Mesenteric fat pad (tissue), 1 donor: ENCODE data around the gene KCNN3. TPM values are rescaled to one million over a fixed set of nuclear protein-coding genes. Genes with fewer than 3 reads are reported as not detected.

Source experiments
- DNase-seq: peaks from one replicate; pipeline ENCODE4 v3.0.0-alpha.2; 2020; ENCODE audit warnings: low spot score
- total RNA-seq: library from RNA; stranded (reverse); fragmentation: NEBNext Ultra II Directional; extraction: Animal tissue kit (Norgen Biotek cat#: 25700); gene quantifications from one replicate; pipeline ENCODE4 v1.2.1, GENCODE V29; 2021
- donor health status: DM: yes; HTN: yes; CAD: no.

KCNN3 gene
- total RNA-seq, 1 donor from 2014 or later = 0.96 TPM

DNA sequence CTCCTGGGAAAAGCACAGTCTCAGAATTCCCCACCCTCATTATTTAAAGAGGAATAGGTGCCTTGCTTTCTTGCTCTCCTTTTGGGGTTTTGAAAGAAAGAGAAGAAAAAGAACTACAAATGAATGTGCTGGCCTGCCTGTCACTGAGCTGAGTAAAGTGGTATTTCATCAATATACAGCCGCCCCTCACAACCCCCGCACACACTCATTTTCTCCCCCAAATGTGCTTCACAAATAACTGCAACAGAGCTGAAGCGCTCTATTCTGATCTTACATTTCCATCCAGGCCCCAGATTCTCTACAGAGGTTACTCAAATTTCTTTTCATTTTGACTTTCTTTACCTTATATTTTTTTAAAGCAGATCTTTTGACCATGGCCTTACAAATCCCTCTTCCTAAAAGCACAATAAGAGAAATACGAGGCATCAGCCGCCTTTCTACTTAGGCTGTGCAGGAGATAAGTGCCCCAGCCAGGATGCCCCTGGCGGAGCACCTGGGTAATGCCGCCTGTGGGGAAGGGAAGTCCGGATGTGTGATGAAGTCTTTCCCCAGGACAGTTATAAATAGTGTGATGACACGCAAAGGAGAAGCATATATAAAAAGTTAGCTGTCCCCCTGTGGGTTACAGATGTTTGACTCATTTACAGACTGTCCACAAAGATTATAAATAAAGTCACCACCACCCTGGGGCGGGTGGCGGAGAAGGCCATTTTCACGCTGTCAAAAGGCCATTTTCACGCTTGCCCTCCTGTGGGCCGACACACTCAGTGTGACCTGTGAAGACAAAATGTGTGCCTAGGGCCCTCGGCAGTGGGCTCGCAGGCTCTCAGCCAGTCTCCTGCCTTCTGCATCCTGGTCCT lies 6.5 kb downstream of the KCNN3 start:
- no peak for DNase-seq

DNA sequence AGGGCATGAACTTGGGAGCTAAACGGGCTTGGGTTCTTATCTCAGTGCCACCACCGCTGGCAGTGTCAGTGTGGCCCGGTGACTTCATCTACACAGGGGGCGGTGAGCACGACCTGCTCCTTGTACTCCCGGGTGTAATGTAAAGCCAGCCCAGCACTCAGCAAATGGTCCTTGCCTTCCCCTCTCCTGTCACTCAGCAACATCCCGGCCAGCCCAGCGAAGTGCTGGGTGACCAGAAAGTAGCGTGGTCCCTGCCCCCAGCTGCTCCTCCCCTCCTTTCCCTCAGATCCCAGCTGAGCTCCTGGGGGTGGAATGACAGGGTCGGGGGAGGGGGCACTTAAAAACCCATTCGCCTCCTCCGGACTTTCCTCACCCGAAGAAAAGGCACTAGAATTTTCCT lies 7.2 kb downstream of the KCNN3 start:
- no peak for DNase-seq

- DNase-seq = no peak
These were observed 8.4 kb downstream of the KCNN3 start for GRCh38 chr1:154861607-154862094.

- DNase-seq = no peak
These were observed 9.8 kb downstream of the KCNN3 start for GRCh38 chr1:154860156-154860870.

- DNase-seq = no peak
These were observed 10.3 kb downstream of the KCNN3 start for GRCh38 chr1:154859786-154860155.

DNA sequence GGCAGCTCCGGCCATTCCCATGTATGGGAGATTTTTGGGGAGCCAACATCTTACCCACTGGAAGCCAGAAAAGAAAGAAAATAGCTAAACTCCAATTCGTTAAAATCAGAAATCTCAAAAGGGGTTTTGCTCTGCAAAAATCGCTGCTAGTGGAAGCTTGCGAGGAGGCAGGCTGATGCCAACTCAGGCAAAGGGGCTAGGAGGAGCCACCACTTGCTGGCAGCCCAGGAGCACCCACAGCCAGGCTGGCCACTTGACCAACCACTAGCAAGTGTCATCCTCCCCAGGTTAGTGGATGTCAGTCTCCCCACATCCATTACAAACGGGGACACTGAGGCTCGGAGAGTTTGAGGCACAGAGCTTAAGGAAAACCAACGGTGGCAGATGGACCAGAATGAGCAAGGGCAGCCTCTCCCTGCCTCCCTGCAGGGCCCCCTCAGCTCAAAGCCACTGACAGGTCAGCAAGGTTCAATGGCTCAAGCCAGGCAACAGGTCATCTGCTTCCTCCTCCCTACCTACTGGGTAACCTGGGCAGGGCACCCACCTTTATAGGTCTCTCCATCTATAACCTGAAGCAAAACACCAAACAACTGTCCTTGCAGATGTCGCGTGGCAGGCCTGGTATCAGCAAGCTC lies 10.8 kb downstream of the KCNN3 start:
- no peak for DNase-seq

DNA sequence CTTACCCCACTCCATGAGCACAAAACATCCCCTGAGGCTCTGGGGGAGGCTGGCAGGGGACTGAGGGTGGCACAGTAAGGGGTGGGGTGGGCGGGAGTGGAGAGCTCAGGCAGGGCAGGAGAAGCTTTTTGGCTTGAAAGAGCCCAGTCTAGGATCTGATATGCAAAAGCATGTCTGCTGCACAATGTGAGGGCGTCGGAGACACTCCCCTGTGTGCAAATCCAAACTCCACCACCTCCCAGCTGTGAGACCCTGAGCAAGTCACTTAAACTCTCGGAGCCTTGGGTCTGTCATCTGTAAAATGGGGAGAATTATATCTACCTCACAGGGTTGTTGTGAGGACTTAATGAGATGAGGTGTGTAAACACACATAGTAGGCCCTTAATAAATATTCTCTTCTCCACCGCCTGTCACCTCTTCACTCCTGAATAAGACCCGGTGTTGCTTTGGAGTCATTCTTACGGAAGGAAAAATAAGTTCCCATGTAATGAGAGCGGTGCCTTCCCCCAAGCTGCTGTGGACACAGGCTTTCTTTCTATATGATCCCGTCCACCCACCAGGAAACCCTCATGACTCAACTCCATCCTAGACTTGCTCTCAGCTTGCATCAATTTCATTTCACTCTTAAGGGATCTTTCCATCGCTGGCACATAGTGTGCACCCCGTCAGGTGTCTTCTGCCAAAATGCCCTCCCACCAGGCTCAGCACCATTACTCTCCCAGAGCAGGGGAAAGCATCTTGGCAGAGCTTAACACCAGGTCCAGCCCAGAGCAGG lies 12.5 kb downstream of the KCNN3 start:
- DNase-seq = no peak

DNA sequence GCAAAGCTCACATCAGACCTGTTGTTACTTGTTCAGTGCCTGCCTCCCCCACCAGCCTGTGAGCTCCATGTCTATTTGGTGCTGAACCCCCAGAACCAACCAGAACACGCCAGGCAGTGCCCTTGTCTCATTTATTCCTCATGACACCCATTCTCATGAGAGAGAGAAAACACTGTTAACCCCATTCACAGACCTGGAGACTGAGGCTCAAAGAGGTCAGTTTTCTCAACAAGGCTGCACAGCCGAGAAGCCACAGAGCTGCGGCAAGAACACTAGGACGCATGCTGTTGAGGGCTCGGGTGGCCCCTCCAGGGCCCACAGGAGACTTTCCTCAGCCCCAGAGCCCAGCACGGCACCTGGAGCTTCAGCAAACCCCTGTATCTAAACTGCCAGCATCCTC lies 13.1 kb downstream of the KCNN3 start:
- no peak for DNase-seq

GRCh38 chr1:154856544-154856943 lies 13.5 kb downstream of the KCNN3 start:
- no peak for DNase-seq

GRCh38 chr1:154856049-154856448 lies 14.0 kb downstream of the KCNN3 start:
- DNase-seq = no peak

- DNase-seq = no peak
These were observed 14.8 kb downstream of the KCNN3 start for GRCh38 chr1:154855186-154855851.

GRCh38 chr1:154852845-154853244 lies 17.2 kb downstream of the KCNN3 start:
- DNase-seq = no peak

- DNase-seq = no peak
These were observed 18.5 kb downstream of the KCNN3 start for GRCh38 chr1:154851392-154852177.

- no peak for DNase-seq
These were observed 20.4 kb downstream of the KCNN3 start for GRCh38 chr1:154849645-154850131.

DNA sequence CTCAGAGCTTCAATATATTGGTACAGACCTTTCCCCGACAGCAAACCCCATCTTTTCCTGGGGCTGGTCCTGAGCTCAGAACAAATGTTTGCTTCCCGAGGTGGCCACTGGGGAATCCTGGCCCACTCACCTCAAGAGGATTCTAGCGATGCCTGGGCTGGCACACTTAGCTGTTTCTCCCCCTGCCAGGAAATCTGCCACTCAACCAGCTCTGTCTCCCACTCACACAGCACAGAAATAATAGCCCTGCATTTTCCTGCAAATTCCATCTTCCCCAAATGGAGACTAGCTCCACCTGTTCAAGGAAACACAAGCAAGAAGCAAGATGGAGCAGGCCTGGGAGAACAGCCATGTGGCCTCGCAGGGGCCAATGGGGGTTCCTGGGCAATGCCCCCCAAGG lies 21.1 kb downstream of the KCNN3 start:
- DNase-seq = no peak

DNA sequence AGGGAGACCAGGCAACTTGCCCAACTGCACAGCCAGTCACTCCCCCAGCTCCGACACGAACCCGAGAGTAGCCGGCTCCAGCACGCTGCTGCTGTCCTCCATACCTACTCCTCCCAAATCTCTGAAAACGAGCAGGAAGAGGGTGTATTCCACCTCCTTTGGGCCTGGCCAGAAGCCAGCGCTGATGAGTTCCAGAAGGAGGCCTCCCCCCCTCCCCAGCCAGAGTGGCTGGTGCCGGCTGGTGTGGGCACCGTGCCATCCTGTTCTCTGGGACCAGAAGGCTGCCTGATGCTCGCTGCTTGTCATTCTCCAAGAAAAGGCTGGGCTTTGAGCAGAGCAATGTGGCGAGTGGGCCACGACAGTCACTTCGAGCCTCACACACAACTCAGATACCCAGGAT lies 22.2 kb downstream of the KCNN3 start:
- DNase-seq = no peak

GRCh38 chr1:154846565-154847442 lies 23.3 kb downstream of the KCNN3 start:
- DNase-seq = no peak

DNA sequence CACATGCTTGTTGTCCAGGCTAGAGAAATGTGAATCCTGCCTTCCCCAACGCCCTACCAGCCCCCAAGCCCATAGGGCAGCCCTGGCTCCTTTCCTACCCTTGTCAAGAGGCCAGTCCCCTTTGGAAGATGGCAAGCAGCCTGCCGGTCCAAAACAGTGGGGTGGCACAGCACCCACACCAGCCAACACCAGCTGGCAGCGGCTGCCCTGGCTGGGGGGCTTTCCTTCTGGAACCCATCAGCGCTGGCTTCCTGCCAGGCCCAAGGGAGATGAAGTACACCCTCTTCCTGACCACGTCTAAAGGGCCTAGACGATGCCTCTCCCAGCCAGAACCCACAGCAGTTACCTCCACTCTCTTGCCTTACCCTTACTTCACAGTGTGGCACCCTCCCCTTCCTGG lies 24.2 kb downstream of the KCNN3 start:
- DNase-seq = no peak

GRCh38 chr1:154845174-154845573 lies 24.9 kb downstream of the KCNN3 start:
- no peak for DNase-seq
